ENCODE results near the gene NEK7.

NEK7 gene

DNA sequence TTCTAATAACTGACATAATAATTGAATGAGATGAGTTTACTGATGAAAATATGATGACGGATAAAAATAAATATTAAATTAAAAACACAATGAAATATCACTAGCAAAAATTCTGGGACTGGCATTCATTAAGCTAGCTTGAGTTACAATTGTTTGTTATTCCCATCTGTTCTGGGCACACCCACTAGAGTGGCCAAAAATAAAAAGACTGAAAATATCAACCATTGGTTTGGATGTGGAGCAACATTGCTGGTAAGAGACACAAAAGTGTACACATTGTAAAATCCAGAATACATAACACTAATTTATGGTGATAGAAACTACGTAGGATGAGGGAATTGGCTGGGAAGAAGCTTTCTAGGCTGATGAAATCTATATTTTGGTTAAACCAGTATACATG, 9.6 kb upstream of the NEK7 start:
- DNase-seq, result no peak

DNA sequence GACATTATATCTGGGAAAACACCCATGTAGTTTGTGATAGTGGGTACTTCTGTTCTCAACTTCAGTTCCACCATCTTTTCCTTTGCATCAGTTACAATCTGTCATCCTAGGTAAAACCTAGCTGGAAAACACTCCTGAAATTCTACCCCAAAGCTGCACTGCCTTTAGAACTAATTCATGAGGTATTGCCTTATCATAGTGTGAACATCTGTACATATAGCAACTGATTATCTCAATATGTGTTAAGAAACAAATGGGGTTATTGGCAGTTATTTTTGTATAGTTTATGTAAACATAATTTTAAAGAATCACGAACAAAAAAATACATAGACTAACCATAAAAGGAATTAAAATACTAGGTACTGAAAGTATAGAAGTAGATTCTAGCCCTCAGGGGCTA, 6.4 kb upstream of the NEK7 start:
- no peak for DNase-seq

DNA sequence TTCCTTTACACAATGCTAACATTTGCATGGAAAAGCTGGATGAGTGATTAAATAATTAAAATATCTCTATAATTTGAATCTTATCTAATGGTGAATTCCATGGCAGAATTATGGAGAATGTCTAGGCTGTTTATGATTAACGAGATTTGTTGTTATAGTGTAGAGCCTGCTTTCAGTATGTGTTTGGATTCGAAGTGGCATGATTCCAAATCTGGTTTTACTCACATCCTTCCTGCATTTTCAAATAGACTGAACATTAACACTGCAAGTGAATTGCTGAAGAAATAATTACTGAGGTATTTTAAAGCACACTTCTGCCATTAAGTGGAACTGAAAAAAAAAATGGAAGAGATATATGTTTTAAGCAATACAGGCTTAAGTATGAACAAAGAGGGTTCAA, 5.1 kb upstream of the NEK7 start:
- DNase-seq, result no peak

DNA sequence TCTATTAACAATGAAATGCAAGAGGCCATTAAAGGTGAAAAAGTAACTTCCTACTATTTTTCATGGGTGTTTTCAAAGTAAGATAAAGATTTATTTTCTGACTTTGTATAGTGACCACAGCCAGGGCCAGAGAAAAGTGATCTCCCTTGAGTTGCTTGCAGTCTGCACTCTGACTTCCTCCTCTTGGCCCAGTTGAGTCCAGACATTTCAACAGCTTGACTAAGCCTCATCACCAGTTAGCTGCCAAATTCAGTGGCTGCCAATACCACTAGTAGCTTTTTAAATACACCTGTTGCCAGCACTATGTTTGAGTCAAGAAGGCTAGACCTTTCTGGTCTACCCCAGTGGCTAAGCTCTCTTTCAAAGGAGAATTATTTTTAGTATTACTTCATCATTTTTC, 3.7 kb upstream of the NEK7 start:
- no peak for DNase-seq

DNA sequence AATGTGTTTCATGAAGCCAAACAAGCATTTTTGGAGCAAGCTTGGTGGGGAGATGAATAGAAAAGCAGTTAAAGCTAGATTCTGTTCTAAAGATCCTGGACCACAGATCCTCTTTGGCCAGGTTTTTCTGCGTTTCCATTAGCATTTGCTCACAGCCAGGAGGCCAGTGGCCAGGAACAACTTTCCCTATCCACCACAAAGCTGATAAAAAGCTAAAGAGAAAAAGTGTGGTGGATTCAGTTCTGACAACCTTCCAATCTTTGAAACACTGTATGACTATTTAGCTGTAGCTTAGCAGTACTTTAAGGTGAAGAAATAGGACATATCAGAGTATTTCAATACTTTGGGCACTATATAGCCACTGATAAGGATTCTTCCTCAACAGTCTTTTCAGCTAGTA, 3.0 kb upstream of the NEK7 start:
- DNase-seq, result no peak

DNA sequence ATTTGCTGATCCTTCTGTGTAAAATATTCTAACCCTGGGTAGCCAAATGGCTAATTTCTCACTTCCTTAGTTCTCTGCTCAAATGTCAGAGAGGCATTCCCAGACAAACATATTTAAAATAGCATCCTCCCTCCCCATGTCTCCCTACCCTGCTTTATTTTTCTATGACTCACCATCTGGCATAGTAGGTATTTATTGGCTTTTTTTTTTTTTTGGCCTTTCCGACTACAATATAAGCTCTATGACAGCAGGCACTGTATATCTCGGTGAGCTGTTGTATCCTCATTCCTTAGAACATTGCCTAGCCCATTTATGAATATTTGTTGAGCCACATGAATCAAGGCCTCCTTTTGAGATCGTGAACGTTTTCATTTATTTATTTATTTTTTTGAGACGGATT, 1.5 kb upstream of the NEK7 start:
- DNase-seq, result peak; percentile 49

DNA sequence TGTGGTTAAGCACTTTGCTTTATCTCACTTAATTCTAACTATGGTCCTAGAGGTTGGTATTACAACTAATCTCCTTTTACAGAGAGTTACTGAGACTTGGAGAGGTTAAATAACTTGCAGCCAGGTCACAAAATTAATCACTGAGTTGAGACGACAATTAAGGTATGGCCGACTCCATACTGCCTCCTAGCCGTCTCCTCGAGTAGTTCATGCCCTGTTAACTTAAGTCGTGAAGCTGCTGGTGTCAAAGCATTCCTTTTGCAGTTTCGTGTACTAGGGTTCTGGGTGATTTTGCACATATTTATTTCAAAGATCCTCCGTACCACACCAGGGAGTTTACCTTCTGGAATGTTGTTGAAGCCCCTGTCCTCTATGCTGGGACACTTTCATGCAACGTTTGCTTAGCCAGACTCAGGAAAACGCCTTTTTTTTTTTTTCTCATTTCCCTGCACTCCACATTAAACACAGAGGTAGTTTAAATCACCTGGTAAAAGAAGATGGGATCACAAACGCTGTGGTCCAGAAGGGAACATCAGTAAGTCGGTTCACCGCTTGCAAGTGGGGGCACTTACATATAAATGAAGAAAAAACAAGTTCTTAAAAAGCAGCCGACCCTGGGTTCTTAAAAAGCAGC, 570 bp upstream of the NEK7 start:
- DNase-seq, result peak; percentile 52

DNA sequence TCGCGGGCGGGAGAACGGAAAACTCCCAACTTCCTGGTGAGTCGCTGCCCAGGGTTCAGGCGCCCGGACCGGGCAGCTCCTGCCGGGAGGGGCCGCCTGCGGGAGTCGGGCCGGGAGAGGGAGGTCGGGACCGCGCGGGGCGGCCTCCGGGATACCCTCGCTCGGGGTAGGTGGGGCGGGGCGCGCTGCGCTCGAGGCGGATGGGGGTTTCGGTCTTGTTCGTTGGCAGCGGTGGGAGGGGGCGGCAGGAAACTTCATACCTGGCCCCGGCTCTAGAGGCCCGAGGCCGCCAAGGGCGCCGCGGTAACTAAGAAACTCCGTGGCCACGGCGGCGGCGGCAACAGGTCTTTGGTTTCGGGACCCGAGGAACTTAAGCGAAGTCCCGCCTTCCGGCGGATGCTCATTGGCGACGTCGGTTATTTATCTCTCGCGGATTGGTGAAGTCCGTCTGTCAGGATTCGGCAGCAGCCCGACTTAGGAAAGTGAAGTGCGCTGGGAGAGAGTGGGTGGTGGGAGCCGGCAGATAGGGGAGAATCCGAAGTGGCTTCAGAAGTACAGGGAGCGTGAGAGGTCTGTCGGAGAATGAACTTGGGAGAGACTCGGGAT, 546 bp downstream of the NEK7 start:
- DNase-seq, result peak; percentile 81

DNA sequence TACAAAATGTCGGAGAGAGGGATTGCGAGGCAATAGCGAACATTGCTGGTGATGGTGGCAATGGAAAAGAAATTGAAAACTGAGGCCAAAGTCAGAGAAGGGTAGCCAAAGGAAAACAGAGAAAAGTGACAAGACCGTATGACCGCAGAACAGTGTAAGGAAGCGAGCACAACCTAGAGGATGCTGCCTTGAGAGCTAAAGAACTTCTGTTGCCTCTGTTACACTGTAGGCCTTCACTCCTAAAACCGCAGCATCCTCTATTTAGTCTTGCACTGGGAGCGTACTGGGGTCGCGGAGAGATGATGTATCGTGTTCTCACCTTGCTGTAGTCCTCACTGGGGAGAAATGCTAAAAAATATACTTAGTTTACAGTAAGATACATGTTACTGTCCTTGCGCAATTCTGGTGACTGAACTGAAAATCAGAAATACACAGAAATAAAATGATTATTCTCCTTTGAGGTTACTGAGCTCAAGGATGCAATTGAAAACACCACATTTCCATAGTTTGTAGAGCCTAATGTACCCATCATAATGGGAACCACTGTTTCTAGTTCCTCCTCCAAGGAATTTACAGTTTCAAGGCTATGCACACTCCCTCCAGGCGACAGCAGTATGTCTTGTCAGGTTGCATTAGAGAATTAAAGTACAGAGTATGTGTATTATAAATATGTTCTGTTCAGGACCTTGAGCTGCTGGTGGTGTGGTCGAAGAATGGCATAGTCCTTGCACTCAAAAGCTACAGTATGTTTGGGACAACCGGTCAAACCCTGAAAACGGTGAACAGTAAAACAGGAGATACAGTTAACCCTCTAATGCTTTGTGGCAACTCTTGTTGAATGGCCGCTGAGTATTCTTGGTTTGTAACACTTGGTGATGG, 1.3 kb downstream of the NEK7 start:
- no peak for DNase-seq

DNA sequence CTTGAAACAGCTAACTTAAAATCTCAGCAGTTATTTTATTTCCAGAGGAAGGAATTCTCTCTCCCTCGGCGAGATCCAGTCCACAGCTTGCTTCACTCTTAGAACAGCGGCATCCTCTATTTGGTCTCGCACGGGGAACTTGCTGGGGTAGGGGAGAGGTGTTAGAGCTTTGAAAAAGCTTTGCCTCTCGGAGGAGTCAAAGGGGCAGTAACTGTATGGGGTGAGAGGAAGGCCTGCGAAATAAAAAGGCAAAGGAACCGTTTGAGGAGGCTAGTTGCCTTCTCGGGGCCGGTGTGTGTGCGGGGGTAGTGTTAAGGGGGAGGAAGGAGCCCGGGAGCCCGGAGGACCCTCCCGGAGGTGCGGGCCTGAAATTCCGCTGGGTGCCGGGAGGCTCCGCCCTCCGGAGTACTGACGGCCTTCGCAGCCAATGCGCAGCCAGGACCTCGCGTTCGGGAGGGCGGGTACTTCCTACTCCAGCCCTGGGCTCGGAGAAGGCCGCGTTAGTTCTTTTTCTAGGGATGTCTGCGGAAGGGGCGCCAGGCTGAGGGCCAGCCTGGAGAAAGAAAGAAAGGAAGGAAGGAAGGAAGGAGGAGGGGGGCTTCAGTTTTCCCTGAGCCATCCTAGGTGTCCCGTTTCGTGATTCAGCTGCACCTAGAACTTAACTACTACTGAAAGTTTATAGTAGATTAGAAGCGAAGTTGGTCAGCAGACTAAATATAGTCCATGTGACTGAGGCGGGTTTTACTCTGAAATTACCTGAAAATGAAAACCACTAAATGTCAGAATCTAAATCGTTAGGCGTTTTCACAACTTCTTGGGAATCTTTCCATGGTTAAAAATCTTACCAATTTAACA, 2.2 kb downstream of the NEK7 start:
- peak; percentile 80 for DNase-seq

DNA sequence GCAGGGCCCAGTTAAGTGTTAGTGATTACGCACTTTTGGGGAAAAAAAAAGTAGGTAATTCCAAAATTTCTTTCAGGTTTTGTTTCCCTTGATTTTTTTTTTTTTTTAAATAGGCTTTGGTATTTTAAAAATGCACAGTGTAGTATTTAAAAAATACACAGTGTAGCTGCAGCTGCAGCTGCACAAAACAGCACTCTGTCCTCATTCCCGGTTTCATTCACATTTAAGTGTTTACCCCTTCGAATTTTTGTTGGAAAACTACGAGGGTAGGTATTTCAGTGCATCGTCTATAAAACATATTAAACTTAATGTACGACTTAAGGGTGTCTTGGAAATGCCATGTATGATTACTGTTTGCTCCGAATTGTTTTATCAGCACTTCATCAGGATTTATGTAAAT, 3.4 kb downstream of the NEK7 start:
- no peak for DNase-seq

DNA sequence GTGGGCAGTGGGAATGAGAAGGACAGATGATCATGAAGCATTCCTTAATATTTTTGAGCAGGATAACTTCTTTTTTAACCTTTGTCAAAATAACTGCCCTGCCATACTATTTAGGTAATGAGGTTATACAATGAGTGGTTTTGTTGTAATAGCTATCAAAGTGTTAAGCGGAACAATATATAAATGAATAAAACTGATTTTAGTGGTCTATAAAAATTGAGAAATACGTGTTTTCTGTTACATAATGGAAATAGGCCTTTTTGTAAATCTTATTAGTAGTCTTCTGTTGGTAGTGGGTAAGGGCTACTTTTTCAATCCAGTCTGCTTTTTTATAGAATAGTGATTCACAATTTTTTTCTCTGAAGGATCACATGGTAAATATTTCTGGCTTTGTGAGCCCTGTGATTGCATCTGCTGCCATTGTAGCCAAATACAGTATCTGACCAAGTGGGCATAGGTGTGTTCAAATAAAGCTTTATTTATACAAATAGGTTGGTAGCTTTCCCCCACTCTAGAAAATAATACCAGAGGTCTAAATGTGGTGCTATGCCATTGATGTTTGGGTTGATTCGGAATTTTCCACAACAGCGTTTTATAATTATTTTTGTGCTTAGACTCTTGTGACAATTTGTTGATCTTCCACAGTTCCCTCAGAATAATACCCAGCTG, 4.3 kb downstream of the NEK7 start:
- DNase-seq, result no peak

DNA sequence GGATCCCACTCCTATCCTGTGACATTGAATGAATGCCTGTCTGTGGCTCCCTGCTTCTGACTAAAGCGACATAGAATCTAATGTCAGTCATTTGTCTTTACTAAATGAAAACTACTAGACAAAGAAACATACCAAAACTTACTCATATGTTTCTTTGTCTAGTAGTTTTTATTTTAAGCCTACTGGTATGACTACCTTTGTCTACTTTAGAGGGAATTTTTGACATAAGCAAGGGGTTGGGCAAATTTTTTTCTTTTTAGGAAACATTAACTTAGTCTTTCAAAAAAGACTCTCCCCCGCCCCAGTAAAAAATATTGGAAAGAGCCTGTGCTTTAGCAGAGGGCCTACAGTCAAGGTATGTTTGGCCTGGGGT, 4.9 kb downstream of the NEK7 start:
- no peak for DNase-seq

DNA sequence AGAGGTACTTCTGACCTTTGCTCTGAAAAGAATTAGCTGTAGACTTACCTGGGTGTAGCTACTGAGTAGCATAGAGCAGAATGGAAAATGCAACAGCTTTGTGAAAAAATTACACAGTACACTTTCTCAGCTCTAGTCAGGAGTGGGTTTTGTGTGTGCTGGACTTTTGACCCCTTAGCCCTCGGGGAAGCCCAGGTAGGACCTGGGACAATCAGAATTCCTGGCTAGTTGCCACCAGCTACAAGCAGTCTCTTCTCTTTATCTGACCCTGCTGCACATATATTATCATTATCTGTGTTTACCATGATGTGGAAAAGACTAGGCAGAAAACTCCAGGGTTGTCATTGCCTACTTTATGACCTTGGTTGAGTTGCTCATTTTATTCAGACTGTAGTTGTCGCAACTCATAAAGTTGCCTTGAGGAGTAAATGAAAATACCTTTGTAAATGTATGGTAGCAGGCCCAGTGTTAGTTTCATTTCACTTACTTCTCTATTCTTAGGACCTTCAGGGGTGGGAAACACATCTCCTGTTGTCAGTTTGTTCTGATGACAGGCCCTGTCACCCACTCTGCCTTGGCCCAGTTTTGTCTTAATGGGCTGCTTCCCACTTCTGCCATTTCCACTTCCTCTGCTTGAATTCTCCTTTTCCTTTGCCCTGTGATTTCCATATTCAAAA, 5.4 kb downstream of the NEK7 start:
- no peak for DNase-seq

DNA sequence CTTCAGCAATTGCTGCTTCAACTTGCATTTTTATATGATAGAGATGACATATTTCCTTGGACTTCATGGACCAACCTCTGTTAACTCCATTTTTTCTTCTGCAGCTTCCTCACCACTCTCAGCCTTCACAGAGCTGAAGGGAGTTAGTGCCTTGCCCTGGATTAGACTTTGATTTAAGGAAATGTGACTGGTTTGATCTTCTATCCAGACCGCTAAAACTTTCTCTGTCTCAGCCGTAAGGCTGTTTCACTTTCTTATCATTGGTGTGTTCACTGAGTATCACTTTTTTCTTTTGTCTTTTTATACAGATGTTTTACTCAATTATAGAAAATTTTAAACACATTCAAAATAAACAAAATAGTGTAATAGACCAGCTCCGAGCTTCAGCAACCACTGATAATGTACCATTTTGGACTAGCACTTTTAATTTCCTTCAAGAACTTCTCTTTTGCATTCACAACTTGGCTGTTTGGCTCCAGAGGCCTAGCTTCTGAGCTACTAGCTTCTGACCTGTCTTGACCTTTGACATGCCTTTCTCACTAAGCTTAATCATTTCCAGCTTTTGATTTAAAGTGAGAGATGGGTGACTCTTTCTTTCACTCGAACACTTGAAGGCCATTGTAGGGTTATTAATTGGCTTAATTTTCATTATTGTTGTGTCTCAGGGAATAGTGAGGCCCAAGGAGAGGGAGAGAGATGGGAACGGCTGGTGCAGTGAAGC, 9.3 kb downstream of the NEK7 start:
- DNase-seq, result no peak

DNA sequence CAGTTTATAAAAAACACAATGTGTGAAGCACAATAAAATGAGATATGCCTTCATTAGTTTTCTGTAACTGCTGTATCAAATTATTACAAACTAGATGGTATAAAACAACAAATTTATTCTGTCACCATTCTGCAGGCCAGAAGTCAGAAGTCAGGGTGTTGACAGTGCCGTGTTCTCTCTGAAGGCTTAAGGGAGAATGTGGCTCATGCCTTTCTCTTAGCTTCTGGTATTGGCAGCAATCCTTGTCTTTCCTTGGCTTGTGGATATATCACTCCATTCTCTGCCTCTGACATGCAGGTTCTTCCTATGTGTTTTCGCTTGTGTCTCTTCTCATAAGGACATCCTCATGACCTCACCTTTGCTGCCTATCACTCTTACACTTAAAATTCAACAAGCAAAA, 10.1 kb downstream of the NEK7 start:
- DNase-seq, result no peak

DNA sequence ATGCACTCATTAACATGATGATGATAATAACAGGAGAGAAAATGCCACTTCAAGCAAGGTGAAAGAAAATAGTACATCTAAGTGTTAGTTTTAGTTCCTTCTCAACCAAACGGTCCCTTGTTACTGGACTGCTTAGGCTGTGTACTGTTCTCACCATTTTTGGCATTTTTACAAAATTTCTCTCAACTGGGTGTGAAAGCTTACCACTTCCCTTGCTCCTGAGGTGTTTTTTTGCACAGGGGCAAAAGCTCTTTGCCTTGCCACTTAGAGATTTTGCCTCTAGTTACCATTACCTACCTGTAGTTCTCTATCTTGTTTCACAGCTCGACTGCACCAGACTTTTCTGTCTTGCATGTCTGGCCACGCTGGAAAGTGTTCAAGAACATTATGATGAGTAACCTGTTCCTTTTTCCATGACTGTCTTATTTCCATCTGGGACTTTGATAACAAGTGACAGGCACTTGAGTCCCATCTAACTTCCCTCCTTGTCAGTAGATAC, 10.7 kb downstream of the NEK7 start:
- DNase-seq, result no peak

DNA sequence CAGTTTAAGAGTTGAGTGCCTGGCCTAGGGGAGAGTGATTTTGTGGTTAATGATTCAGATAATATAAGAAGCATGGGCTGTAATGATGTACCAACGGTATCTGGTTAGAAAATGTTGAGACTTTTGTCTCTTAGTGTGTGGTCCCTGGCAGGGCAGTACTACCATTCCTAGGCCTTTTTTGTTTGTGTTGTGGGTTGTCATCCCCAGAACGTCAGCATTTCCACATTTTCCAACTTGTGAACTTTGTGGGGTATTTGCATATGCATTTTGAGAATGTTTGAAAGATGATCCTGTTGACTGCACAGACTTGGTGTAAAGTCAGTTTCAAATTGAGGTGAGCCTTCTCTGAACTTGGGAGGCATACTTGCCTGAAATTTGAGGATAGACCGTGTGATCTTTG, 11.4 kb downstream of the NEK7 start:
- no peak for DNase-seq

DNA sequence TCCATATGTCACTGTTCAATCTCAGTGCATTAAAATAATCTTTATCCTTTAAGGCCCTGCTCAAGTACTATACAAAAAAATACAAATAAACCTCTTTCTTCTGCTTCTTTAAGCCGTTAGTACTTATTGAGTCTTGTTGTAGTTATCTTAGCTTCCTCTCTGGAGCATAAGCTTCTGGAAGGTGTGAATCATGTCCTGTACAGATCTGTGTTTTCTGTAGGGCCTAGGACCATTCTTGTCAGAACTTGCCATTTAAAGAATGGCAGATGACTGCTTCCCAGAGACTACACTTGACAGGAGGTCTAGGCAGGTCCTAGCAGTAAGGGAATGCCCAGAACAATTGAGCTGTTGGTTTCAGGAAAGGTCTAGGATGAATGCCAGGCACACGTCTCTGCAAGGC, 12.9 kb downstream of the NEK7 start:
- no peak for DNase-seq

DNA sequence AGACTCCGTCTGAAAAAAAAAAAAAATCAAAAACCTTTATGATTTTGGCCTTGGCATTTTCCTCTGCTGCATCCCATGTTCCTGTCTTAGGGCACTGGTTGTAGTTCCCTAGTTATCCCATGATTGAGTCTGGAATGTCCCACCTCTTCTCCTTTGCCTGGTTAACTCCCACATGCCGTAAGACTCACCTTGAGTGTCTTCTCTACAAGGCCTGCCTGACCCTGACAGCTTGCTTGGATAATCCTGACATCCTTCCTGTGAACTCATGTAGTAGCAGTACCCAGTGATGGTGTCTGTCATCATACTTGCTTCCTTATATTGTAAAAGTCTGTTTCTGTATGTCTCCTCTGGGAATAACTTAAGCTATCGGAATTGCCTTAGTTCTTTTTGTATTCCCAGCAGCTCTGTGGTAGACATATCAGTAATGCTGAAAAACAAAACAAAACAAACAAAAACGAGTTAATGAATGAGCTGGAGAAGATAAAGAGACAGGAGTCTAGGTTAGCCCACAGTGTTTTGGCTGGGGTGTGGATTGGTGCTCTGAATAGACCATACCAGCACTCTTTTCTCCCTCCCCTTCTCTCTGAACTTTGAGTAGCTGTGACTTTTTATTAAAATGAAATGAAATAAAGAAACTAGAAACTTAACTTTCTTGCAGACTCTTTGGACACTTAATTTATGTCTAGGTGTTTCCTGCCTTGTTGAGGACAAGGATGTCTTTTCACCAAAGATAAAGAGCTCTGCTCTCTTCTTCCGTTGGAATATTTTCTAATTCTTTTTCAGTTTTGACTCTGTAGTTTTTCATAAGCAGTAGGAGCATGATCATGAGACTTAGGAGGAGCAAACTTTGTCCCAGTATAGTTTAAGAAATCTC, 15.1 kb downstream of the NEK7 start:
- no peak for DNase-seq
